Measurements from ENCODE around the gene PID1. TPM values are rescaled to one million over a fixed set of nuclear protein-coding genes. Genes with fewer than 3 reads are reported as not detected.

Gene PID1
- total RNA-seq, 3 donors from 2014 or later: 13.5 to 60.3 (median 42.0) TPM

GRCh38 chr2:229041691-229042090 lies 229.4 kb downstream of the PID1 start:
- H3K9me3 ChIP-seq: no peaks in the 10 kb centered on the region
- no peaks in the 10 kb centered on the region for H3K27me3 ChIP-seq
- intact Hi-C loops (cut with DNase I; ENCODE audit: low total_unique reads): no loop called here
- no peaks in the 10 kb centered on the region for H3K36me3 ChIP-seq
- H3K4me1 ChIP-seq: no peaks in the 10 kb centered on the region
- H3K27ac ChIP-seq: no peak overlapping the region
- TF ChIP-seq POLR2AphosphoS5 (IDR thresholded peaks at IDR 0.05): no peak
- no peak for TF ChIP-seq CTCF (IDR thresholded peaks at IDR 0.05)
- TF ChIP-seq POLR2A (IDR thresholded peaks at IDR 0.05): no peak
- H3K4me3 ChIP-seq: no peak overlapping the region
- DNase-seq (ENCODE audit: low spot score in 2 of 2): no peak

GRCh38 chr2:229037621-229038020 lies 233.5 kb downstream of the PID1 start:
- Histone ChIP-seq H3K27me3 (no peaks in the 10 kb centered on the region), H3K4me3 (no peak overlapping the region), H3K36me3 (no peaks in the 10 kb centered on the region), H3K4me1 (no peaks in the 10 kb centered on the region), H3K9me3 (no peaks in the 10 kb centered on the region), H3K27ac (no peak overlapping the region)
- no peak for DNase-seq (ENCODE audit: low spot score in 2 of 2)
- intact Hi-C loops (cut with DNase I; ENCODE audit: low total_unique reads): no loop called here
- no peak for TF ChIP-seq POLR2AphosphoS5 (IDR thresholded peaks at IDR 0.05)
- TF ChIP-seq CTCF (IDR thresholded peaks at IDR 0.05): no peak
- TF ChIP-seq POLR2A (IDR thresholded peaks at IDR 0.05): no peak

- H3K27me3 ChIP-seq: no peaks in the 10 kb centered on the region
- TF ChIP-seq CTCF (IDR thresholded peaks at IDR 0.05) (no peak), POLR2A (IDR thresholded peaks at IDR 0.05) (no peak), POLR2AphosphoS5 (IDR thresholded peaks at IDR 0.05) (no peak)
- H3K9me3 ChIP-seq: no peaks in the 10 kb centered on the region
- intact Hi-C loops (cut with DNase I; ENCODE audit: low total_unique reads): no loop called here
- H3K4me1 ChIP-seq: no peaks in the 10 kb centered on the region
- no peaks in the 10 kb centered on the region for H3K36me3 ChIP-seq
- no peak overlapping the region for H3K4me3 ChIP-seq
- DNase-seq (ENCODE audit: low spot score in 2 of 2): no peak
- no peak overlapping the region for H3K27ac ChIP-seq
Measured at GRCh38 chr2:229033816-229034215, 237.3 kb downstream of the PID1 start.

- H3K36me3 ChIP-seq: no peaks in the 10 kb centered on the region
- no peak for DNase-seq (ENCODE audit: low spot score in 2 of 2)
- H3K27me3 ChIP-seq: no peaks in the 10 kb centered on the region
- intact Hi-C loops (cut with DNase I; ENCODE audit: low total_unique reads): no loop called here
- H3K4me1 ChIP-seq: no peaks in the 10 kb centered on the region
- no peak overlapping the region for H3K27ac ChIP-seq
- TF ChIP-seq POLR2A (IDR thresholded peaks at IDR 0.05) (no peak), CTCF (IDR thresholded peaks at IDR 0.05) (no peak), POLR2AphosphoS5 (IDR thresholded peaks at IDR 0.05) (no peak)
- no peak overlapping the region for H3K4me3 ChIP-seq
- H3K9me3 ChIP-seq: no peaks in the 10 kb centered on the region
Measured at GRCh38 chr2:229032608-229033234, 238.4 kb downstream of the PID1 start.

- Histone ChIP-seq H3K27ac (no peak overlapping the region), H3K9me3 (no peaks in the 10 kb centered on the region), H3K4me1 (no peaks in the 10 kb centered on the region), H3K4me3 (no peak overlapping the region), H3K27me3 (no peaks in the 10 kb centered on the region), H3K36me3 (no peaks in the 10 kb centered on the region)
- intact Hi-C loops (cut with DNase I; ENCODE audit: low total_unique reads): no loop called here
- DNase-seq (ENCODE audit: low spot score in 2 of 2): no peak
- no peak for TF ChIP-seq CTCF (IDR thresholded peaks at IDR 0.05)
- TF ChIP-seq POLR2A (IDR thresholded peaks at IDR 0.05): no peak
- no peak for TF ChIP-seq POLR2AphosphoS5 (IDR thresholded peaks at IDR 0.05)
Measured at GRCh38 chr2:229027353-229028105, 243.6 kb downstream of the PID1 start.
